Karpas-422 (cell line): ENCODE data around the gene CFAP161. TPM values are rescaled to one million over a fixed set of nuclear protein-coding genes. Genes with fewer than 3 reads are reported as not detected.
"Not testable (repeated sequence)": the region's sequence is repeated elsewhere in the genome, so short reads cannot be mapped to it uniquely, and the experiment has no call there.

Source experiments
- DNase-seq: peaks from one replicate; pipeline ENCODE4 v3.0.0-alpha.2; 2015
- H2AFZ ChIP-seq: fragments of 200-600 bp; sonication (generic); 2 replicates; pipeline ENCODE4 v1.6.1; 2014; ENCODE audit warnings: antibody characterized with exemption, low read length, mixed read lengths
- H3K27ac ChIP-seq: fragments of 200-600 bp; sonication (generic); 2 replicates; pipeline ENCODE4 v1.5.1; 2014; ENCODE audit warnings: mild to moderate bottlenecking, low read length, moderate library complexity
- H3K27me3 ChIP-seq: fragments of 200-600 bp; sonication (generic); 2 replicates; pipeline ENCODE4 v1.6.1; 2014; ENCODE audit warnings: low read length, mixed read lengths
- H3K36me3 ChIP-seq: fragments of 200-600 bp; sonication (generic); 2 replicates; pipeline ENCODE4 v1.6.1; 2014; ENCODE audit warnings: low read length, mixed read lengths; ENCODE audit not compliant: insufficient read depth
- H3K4me1 ChIP-seq: fragments of 200-600 bp; sonication (generic); 2 replicates; pipeline ENCODE4 v1.6.1; 2014; ENCODE audit warnings: mild to moderate bottlenecking, low read length, mixed read lengths
- H3K4me2 ChIP-seq: fragments of 200-600 bp; sonication (generic); 2 replicates; pipeline ENCODE4 v1.6.1; 2014; ENCODE audit warnings: low read length, low read depth, mild to moderate bottlenecking; ENCODE audit not compliant: poor library complexity, severe bottlenecking
- H3K4me3 ChIP-seq: fragments of 200-600 bp; sonication (generic); 2 replicates; pipeline ENCODE4 v1.5.1; 2014; ENCODE audit warnings: mild to moderate bottlenecking, antibody characterized with exemption, low read length, mixed read lengths
- H3K79me2 ChIP-seq: fragments of 200-600 bp; sonication (generic); 2 replicates; pipeline ENCODE4 v1.6.1; 2014; ENCODE audit warnings: mild to moderate bottlenecking, low read length, mixed read lengths
- H3K9ac ChIP-seq: fragments of 200-600 bp; sonication (generic); 2 replicates; pipeline ENCODE4 v1.6.0; 2014; ENCODE audit warnings: low read length
- H3K9me2 ChIP-seq: fragments of 200-600 bp; sonication (generic), shearing (Covaris generic); replicated peaks from 2 replicates; pipeline ENCODE4 v1.6.0; 2014; ENCODE audit warnings: mild to moderate bottlenecking, low read length, moderate library complexity; ENCODE audit not compliant: insufficient read depth
- H3K9me3 ChIP-seq: fragments of 300-700, 200-600 bp; sonication (generic); 2 replicates; pipeline ENCODE4 v1.6.1; 2014; ENCODE audit warnings: low read length, mixed read lengths
- H4K20me1 ChIP-seq: fragments of 200-600 bp; sonication (generic); 2 replicates; pipeline ENCODE4 v1.6.1; 2014; ENCODE audit warnings: mild to moderate bottlenecking, antibody characterized with exemption, low read length, low read depth; ENCODE audit not compliant: insufficient read depth
- total RNA-seq: library from RNA; depleted of rRNA; stranded (reverse); fragments of >200 nt; shearing (Covaris generic); gene quantifications from 2 replicates; pipeline ENCODE4 v1.2.3, GENCODE V29; 2014; ENCODE audit warnings: low replicate concordance

Gene CFAP161
- total RNA-seq, 1 experiment from 2014 or later, result 0.11 TPM

DNA sequence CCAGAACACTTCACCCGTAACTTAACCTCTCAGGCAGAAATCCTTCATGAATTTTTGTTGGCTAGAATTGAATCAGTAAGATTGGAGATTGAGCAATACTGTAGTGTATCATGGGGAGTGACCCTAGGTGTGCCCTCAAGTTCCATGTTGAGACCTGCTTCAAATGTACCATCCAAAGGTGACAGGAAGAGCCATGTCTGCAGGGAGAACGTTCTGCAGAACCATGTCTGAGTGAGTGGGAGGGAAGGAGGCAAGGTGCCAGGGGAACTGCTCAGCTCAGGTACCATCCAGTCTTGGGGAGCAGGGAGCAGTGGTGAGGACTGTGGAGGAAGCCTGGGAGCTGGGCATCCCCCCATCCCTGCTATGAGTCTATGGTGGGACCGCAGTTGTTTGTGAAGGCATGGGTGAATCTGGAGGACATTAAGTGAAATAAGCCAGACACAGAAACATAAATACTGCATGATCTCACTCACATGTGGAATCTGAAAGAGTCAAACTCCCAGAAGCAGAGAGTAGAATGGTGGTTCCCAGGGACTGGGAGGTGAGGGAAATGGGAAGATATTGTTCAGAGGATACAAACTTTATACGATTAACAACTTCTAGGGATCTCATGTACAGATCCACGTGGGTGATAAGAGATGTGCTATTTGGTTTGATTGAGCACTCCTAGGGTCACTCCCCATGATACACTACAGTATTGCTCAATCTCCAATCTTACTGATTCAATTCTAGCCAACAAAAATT is 23.3 kb downstream of the CFAP161 start:
- Histone ChIP-seq H3K27ac (no peak overlapping the region), H4K20me1 (0 out of 2 replicates have a peak, but pooled peaks cover 4% of the 10 kb centered on the region), H3K4me2 (no peak overlapping the region), H3K9me2 (no peaks in the 10 kb centered on the region), H3K36me3 (no peaks in the 10 kb centered on the region), H3K9me3 (no peaks in the 10 kb centered on the region), H3K4me3 (no peak overlapping the region), H2AFZ (no peak overlapping the region), H3K27me3 (no peaks in the 10 kb centered on the region), H3K9ac (no peak overlapping the region), H3K4me1 (no peaks in the 10 kb centered on the region), H3K79me2 (no peaks in the 10 kb centered on the region)
- DNase-seq, result no peak

DNA sequence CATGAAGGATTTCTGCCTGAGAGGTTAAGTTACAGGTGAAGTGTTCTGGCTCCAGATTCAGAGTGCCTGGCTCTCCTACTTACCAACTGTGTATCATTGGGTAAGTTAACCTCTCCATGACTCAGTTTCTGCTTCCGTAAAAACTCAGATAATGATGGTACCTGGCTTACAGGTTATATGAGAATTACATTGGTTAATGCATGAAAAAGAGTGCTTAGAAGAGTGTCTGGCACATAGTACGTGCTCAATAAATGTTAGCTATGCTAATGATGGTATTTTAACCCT is 23.8 kb downstream of the CFAP161 start:
- no peak overlapping the region for H3K4me3 ChIP-seq
- H3K9me3 ChIP-seq, result no peaks in the 10 kb centered on the region
- no peak overlapping the region for H3K27ac ChIP-seq
- 0 out of 2 replicates have a peak, but pooled peaks cover 2% of the 10 kb centered on the region for H4K20me1 ChIP-seq
- H3K4me1 ChIP-seq, result no peaks in the 10 kb centered on the region
- H3K27me3 ChIP-seq, result no peaks in the 10 kb centered on the region
- no peak overlapping the region for H2AFZ ChIP-seq
- no peaks in the 10 kb centered on the region for H3K79me2 ChIP-seq
- no peak overlapping the region for H3K4me2 ChIP-seq
- no peaks in the 10 kb centered on the region for H3K36me3 ChIP-seq
- no peak overlapping the region for H3K9ac ChIP-seq
- DNase-seq, result no peak
- H3K9me2 ChIP-seq, result no peaks in the 10 kb centered on the region

DNA sequence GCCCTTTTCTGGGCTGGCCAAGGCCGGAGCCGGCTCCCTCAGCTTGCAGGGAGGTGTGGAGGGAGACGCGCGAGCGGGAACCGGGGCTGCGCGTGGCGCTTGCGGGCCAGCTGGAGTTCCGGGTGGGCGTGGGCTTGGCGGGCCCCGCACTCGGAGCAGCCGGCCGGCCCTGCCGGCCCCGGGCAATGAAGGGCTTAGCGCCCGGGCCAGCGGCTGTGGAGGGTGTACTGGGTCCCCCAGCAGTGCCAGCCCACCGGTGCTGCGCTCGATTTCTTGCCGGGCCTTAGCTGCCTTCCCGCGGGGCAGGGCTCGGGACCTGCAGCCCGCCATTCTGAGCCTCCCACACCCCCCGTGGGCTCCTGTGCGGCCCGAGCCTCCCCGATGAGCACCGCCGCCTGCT is 24.5 kb downstream of the CFAP161 start:
- not testable (repeated sequence) for H3K79me2 ChIP-seq, H3K9ac ChIP-seq, H3K4me2 ChIP-seq, H3K27ac ChIP-seq, H3K9me2 ChIP-seq, H3K27me3 ChIP-seq, H3K9me3 ChIP-seq, H4K20me1 ChIP-seq, H3K4me1 ChIP-seq, DNase-seq, H3K4me3 ChIP-seq, H3K36me3 ChIP-seq, H2AFZ ChIP-seq

DNA sequence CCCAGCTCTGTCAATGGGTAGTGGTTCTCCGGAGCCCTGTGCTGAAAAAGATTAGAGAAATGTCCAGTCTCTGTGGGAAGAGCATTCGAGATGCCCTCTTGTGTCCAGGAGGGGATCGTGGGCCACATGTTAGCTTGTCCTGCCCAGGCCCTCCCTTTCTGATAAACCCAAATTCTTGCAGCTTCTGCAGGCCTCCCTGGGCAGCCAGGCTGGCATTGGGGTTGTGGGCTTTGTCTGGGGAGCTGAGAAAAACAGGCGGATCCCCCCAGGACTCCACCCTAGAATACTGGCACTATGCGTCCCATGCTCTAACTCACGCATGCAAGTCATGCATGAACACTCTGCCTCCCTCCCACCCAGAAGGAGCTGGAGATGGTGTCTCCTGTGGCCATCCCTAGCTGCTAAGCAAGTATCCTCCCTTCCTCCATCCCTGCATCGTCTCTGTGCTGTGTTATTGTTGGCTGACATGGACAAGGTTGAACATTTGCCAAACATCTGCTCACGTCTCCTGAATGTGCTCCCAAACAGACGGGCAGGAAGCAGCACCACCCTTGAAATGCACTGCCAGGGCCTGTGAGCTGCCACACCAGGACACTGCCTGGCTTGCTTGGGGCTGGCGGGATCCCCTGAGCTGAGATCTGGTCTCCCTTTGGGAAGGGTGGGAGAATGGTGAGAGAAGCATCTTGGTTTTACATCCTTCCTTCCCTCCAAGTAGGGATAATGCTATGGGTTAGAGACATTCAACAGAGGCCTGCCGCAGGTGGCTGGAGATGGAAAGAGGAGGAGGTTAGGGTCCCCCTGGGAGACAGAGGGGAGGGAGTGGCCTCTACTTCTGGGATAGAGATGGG is 26.5 kb downstream of the CFAP161 start:
- H3K9me3 ChIP-seq, result no peaks in the 10 kb centered on the region
- DNase-seq, result no peak
- no peak overlapping the region for H3K27ac ChIP-seq
- H3K4me1 ChIP-seq, result no peaks in the 10 kb centered on the region
- no peak overlapping the region for H3K4me2 ChIP-seq
- no peak overlapping the region for H2AFZ ChIP-seq
- no peaks in the 10 kb centered on the region for H3K27me3 ChIP-seq
- H3K79me2 ChIP-seq, result no peaks in the 10 kb centered on the region
- no peak overlapping the region for H3K4me3 ChIP-seq
- H3K36me3 ChIP-seq, result no peaks in the 10 kb centered on the region
- H4K20me1 ChIP-seq, result no peaks in the 10 kb centered on the region
- no peak overlapping the region for H3K9ac ChIP-seq
- H3K9me2 ChIP-seq, result no peaks in the 10 kb centered on the region

DNA sequence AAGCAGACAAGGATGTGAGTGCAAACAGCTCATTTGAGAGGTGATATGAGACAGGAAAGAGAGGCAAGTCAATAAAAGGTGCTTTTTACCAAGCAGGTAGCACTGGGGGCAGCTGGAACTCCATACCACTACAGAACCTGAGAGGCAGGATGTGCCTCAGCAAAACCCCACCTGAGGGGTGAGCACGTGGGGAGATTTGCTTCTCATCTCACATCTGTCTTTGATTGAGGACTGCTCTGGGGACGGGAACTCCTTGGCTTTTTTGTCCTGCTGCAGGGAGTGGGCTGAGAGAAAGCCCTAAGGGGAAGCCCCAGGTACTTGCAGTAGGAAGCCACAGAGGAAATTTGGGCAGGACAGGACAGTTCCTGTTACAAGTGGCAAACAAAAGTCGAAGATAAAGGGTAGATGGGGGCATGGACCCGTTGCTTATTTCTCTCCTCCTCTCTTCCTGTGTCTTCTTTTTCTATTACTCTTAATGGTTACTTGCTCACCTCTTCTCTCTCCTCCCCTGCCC is 27.1 kb downstream of the CFAP161 start:
- Histone ChIP-seq H3K9me2 (no peaks in the 10 kb centered on the region), H3K27ac (no peak overlapping the region), H3K9me3 (no peaks in the 10 kb centered on the region), H2AFZ (no peak overlapping the region), H3K79me2 (no peaks in the 10 kb centered on the region), H4K20me1 (no peaks in the 10 kb centered on the region), H3K27me3 (no peaks in the 10 kb centered on the region), H3K4me3 (no peak overlapping the region), H3K4me1 (no peaks in the 10 kb centered on the region), H3K36me3 (no peaks in the 10 kb centered on the region), H3K4me2 (no peak overlapping the region), H3K9ac (no peak overlapping the region)
- no peak for DNase-seq

DNA sequence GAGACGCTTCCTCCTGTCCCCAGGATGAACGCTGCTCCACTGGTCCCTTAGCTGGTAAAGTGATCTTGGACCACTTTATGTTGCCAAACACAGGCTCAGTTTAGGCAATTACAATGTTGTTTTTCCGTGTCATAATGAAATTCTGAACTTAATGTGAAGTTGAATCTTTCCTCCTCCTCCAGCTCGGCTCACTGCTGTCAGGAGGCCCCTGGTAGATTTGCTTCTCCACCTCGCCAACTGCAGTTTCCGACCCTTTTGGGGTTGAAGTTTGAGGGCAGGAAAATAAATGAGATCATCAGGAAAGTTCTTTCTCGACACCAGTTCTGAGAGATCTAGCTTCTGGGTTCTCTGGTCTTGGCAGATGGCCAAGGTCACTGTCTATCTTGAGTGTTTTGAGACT is 27.8 kb downstream of the CFAP161 start:
- DNase-seq, result no peak
- Histone ChIP-seq H3K27ac (no peak overlapping the region), H3K27me3 (no peaks in the 10 kb centered on the region), H3K4me2 (no peak overlapping the region), H3K9ac (no peak overlapping the region), H3K9me2 (no peaks in the 10 kb centered on the region), H3K4me1 (no peaks in the 10 kb centered on the region), H3K36me3 (no peaks in the 10 kb centered on the region), H3K4me3 (no peak overlapping the region), H3K79me2 (no peaks in the 10 kb centered on the region), H3K9me3 (no peaks in the 10 kb centered on the region), H2AFZ (no peak overlapping the region), H4K20me1 (no peaks in the 10 kb centered on the region)

DNA sequence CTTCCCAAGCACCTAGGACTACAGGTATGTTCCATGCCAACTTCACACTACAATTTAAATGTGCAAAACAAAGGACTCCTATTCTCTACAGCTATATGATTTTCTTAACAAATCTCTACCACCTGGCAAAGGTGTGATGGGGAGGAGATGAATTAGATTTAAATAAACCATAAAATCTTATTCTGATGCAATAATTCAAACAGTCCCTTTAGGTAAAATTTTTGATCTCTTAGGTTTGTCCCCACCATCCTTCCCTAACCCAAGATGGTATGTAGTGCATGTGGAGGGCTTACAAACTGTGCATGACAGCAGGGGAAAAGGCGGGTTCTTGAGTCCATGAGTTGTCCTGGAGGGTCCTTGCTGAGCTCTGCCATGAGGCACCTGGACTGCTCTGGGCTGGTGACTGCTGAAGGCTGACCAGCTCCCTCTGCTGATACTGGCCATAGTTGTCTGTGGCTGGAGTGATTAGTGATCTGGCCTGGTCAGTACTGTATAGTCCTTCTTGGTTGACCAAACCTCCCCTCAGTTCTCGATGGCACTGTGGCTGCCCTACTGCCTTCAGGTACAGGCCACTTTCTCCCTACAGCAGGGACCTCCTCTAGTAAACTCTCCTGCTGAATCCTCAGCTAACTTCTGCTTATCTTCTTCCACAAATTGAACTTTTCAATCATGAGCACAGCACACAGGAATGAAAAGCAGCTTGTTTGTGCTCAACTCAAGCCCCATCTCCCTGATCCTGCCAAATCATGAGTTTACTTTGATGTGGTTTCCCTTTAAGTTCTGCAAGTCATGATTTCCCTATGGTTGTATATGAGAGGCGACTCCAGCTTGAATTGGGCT is 30.1 kb downstream of the CFAP161 start:
- no peaks in the 10 kb centered on the region for H3K79me2 ChIP-seq
- H3K27me3 ChIP-seq, result no peaks in the 10 kb centered on the region
- no peaks in the 10 kb centered on the region for H3K36me3 ChIP-seq
- H3K9me2 ChIP-seq, result no peaks in the 10 kb centered on the region
- H2AFZ ChIP-seq, result no peak overlapping the region
- no peaks in the 10 kb centered on the region for H4K20me1 ChIP-seq
- no peaks in the 10 kb centered on the region for H3K4me1 ChIP-seq
- no peak overlapping the region for H3K27ac ChIP-seq
- no peak for DNase-seq
- no peak overlapping the region for H3K9ac ChIP-seq
- H3K9me3 ChIP-seq, result no peaks in the 10 kb centered on the region
- H3K4me3 ChIP-seq, result no peak overlapping the region
- no peak overlapping the region for H3K4me2 ChIP-seq

DNA sequence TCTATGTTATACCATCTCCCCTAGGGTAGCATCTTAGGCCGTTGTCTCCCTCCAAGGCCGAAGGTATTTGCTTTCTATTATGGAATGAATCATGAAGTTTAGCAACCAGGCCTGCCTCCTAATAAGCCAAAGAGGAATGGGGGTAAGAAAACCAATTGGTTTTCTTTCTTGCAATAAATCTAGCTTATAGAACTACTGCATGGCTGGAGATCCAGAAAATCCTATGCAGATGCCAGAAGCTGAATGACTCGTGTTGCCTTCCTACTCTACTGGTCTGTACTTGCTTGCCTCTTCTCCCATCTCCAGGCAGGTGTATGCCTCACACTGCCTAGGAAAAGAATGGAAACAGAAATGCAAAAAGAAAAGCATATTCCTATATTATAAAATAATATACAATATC is 31.5 kb downstream of the CFAP161 start:
- no peak for DNase-seq

More for the DNA sequence above, 31.5 kb downstream of the CFAP161 start:
- H4K20me1 ChIP-seq, result no peaks in the 10 kb centered on the region
- H3K9ac ChIP-seq, result no peak overlapping the region
- H3K9me2 ChIP-seq, result no peaks in the 10 kb centered on the region
- no peak overlapping the region for H3K27ac ChIP-seq
- no peak overlapping the region for H3K4me3 ChIP-seq
- H2AFZ ChIP-seq, result no peak overlapping the region
- no peak overlapping the region for H3K4me2 ChIP-seq
- H3K79me2 ChIP-seq, result no peaks in the 10 kb centered on the region
- no peaks in the 10 kb centered on the region for H3K27me3 ChIP-seq
- H3K36me3 ChIP-seq, result no peaks in the 10 kb centered on the region
- H3K4me1 ChIP-seq, result no peaks in the 10 kb centered on the region
- no peaks in the 10 kb centered on the region for H3K9me3 ChIP-seq
